Neural crest cell (in vitro differentiated cells): Measurements from ENCODE around the gene OPRD1. TPM values are rescaled to one million over a fixed set of nuclear protein-coding genes. Genes with fewer than 3 reads are reported as not detected.

Source experiments
- DNase-seq: peaks from one replicate; pipeline ENCODE4 v3.0.0; 2021; ENCODE audit warnings: low read depth, mixed read lengths, low spot score
- H3K27ac Mint-ChIP-seq: one replicate; pipeline ENCODE4 v1.8.0; 2021; ENCODE audit warnings: mild to moderate bottlenecking, mixed read lengths; ENCODE audit not compliant: unreplicated experiment
- H3K27me3 Mint-ChIP-seq: 2 replicates; pipeline ENCODE4 v1.8.0; 2021; ENCODE audit warnings: low read depth, mild to moderate bottlenecking, mixed read lengths
- H3K36me3 Mint-ChIP-seq: 2 replicates; pipeline ENCODE4 v1.8.0; 2021; ENCODE audit warnings: low read depth, mild to moderate bottlenecking, mixed read lengths
- H3K4me1 Mint-ChIP-seq: 2 replicates; pipeline ENCODE4 v1.8.0; 2021; ENCODE audit warnings: mixed read lengths
- H3K4me3 Mint-ChIP-seq: one replicate; pipeline ENCODE4 v1.8.0; 2021; ENCODE audit warnings: mild to moderate bottlenecking, mixed read lengths
- H3K9me3 Mint-ChIP-seq: 2 replicates; pipeline ENCODE4 v1.8.0; 2021; ENCODE audit warnings: mixed read lengths
- total RNA-seq: library from RNA; stranded (reverse); gene quantifications from 2 replicates; pipeline ENCODE4 v1.2.1, GENCODE V29; 2021
- TF ChIP-seq, protein P1 (sequence below): fragments of 200-600 bp; sonication (generic); conservative IDR thresholded peaks from 2 replicates; pipeline ENCODE4 v1.5.0; 2021; ENCODE audit warnings: antibody characterized with exemption, mild to moderate bottlenecking

The OPRD1 gene
- total RNA-seq, 1 donor from 2014 or later, result 3.9 TPM

- Mint-ChIP-seq H3K27me3 (peaks cover 24% of the 10 kb centered on the region), H3K4me1 (peaks cover 28% of the 10 kb centered on the region), H3K9me3 (no peaks in the 10 kb centered on the region), H3K27ac (no peak overlapping the region), H3K4me3 (peak overlapping the region; percentile 60), H3K36me3 (no peaks in the 10 kb centered on the region)
- DNase-seq, result no peak
- TF ChIP-seq, protein P1, sequence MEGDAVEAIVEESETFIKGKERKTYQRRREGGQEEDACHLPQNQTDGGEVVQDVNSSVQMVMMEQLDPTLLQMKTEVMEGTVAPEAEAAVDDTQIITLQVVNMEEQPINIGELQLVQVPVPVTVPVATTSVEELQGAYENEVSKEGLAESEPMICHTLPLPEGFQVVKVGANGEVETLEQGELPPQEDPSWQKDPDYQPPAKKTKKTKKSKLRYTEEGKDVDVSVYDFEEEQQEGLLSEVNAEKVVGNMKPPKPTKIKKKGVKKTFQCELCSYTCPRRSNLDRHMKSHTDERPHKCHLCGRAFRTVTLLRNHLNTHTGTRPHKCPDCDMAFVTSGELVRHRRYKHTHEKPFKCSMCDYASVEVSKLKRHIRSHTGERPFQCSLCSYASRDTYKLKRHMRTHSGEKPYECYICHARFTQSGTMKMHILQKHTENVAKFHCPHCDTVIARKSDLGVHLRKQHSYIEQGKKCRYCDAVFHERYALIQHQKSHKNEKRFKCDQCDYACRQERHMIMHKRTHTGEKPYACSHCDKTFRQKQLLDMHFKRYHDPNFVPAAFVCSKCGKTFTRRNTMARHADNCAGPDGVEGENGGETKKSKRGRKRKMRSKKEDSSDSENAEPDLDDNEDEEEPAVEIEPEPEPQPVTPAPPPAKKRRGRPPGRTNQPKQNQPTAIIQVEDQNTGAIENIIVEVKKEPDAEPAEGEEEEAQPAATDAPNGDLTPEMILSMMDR, result no peak
These were observed 76.9 kb downstream of the OPRD1 start for GRCh38 chr1:28888915-28889314.

DNA sequence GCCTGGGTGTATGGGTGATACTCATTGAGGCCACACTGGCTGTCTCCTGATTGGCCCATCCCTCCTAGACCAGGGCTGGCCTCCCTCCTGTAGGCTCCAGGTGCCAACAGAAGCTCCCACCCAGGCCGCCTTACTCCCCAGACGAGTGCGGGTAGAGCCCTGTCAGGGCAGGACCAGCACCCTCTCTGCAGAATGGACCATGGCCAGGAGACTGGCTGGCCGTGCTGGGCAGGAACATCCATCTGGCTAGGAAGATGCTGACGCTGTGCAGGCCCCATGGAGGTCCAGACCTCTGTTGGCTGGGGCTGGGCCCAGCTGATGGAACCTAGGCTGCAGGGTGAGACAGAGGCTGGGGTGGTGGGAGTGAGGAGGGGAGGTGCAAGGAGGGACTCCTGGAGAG, 77.4 kb downstream of the OPRD1 start:
- peaks cover 27% of the 10 kb centered on the region for H3K4me1 Mint-ChIP-seq
- no peak overlapping the region for H3K27ac Mint-ChIP-seq
- peak overlapping the region; percentile 60 for H3K4me3 Mint-ChIP-seq

GRCh38 chr1:28890435-28890834, 78.5 kb downstream of the OPRD1 start:
- Mint-ChIP-seq H3K27me3 (peaks cover 24% of the 10 kb centered on the region), H3K4me1 (peaks cover 19% of the 10 kb centered on the region), H3K36me3 (no peaks in the 10 kb centered on the region), H3K9me3 (no peaks in the 10 kb centered on the region), H3K4me3 (peak overlapping the region; percentile 41), H3K27ac (no peak overlapping the region)
- TF ChIP-seq, protein P1, result no peak
- DNase-seq, result no peak

More for the DNA sequence above, 77.4 kb downstream of the OPRD1 start:
- peaks cover 24% of the 10 kb centered on the region for H3K27me3 Mint-ChIP-seq
- TF ChIP-seq, protein P1, result no peak
- DNase-seq, result no peak
- no peaks in the 10 kb centered on the region for H3K36me3 Mint-ChIP-seq
- H3K9me3 Mint-ChIP-seq, result no peaks in the 10 kb centered on the region

DNA sequence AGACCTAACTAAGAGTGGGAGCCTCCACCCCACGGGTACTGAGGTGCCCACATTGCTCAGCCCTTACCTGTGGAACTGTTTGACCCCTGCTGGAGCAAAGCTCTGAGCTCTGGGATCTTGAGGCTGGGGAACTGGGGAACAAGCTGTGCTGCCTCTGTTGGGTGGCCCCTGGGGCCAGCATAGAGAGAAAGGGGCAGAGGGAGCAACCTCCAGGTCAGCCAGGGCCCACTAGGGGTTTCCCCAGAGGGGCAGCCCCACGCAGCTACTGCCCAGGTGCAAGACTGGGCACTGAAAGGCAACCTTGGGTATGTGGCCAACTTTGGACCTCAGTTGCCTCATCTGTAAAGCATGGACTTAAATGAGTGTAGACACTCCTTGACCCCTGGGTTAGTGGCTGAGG, 78.9 kb downstream of the OPRD1 start:
- H3K27me3 Mint-ChIP-seq, result peaks cover 24% of the 10 kb centered on the region
- no peaks in the 10 kb centered on the region for H3K36me3 Mint-ChIP-seq
- H3K4me3 Mint-ChIP-seq, result no peak overlapping the region
- peaks cover 19% of the 10 kb centered on the region for H3K4me1 Mint-ChIP-seq
- TF ChIP-seq, protein P1, result no peak
- H3K9me3 Mint-ChIP-seq, result no peaks in the 10 kb centered on the region
- no peak overlapping the region for H3K27ac Mint-ChIP-seq
- no peak for DNase-seq

DNA sequence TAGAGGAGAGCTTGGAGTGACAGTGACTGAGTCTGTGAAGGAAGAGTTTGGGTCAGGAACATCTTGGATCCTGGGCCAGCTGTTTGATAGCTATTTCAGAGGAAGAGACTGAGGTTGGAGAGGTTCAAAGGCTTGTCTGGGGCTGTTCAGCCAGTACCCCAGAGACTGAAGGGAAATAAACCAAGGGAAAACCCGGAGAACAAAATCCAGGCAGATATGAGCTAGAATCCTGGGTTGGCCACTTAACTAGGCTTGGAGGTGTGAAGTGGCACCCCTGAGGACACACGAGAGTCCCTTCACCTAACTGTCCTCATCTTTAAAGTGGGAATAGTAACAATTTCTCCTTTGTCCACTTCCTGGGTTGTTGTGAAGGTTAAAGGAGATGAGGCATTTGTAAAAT, 79.3 kb downstream of the OPRD1 start:
- Mint-ChIP-seq H3K4me1 (peaks cover 15% of the 10 kb centered on the region), H3K4me3 (no peak overlapping the region), H3K27me3 (peaks cover 20% of the 10 kb centered on the region), H3K36me3 (no peaks in the 10 kb centered on the region), H3K27ac (no peak overlapping the region), H3K9me3 (no peaks in the 10 kb centered on the region)
- TF ChIP-seq, protein P1, result no peak
- no peak for DNase-seq
